Germinal center (tissue), 1 donor: Measurements from ENCODE around the gene LSM14B.
A peak's percentile ranks its signal among the peaks of the same experiment; 100 is the strongest.
"Not testable (repeated sequence)": the region's sequence is repeated elsewhere in the genome, so short reads cannot be mapped to it uniquely, and the experiment has no call there.

Source experiments
- DNase-seq: peaks from one replicate; pipeline ENCODE4 v3.0.0; 2012; ENCODE audit warnings: mixed read lengths, low spot score

The LSM14B gene

DNA sequence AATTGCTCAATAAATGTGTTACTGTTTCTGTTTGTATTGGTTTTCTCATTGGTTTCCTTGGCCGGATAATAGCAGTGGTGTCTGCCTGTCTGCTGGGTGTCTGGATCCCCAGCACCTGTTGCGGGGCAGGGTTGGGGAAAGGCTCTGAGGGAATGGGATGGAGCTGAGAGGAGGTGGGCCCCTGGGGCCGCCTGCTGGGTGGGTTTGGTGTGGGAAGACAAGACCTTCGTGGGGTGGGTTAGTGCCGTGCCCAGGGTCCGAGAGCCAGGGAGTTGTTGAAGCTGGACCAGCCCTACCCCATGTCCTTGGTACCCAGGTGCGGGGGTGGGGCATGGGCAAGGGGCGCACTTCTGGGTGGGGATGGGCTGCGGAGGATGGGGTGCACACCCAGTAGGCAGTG lies 25.3 kb downstream of the LSM14B start:
- no peak for DNase-seq

- DNase-seq, result not testable (repeated sequence)
Measured at GRCh38 chr20:62148383-62148782, 26.1 kb downstream of the LSM14B start.

GRCh38 chr20:62148908-62149314 lies 26.6 kb downstream of the LSM14B start:
- DNase-seq, result no peak

DNA sequence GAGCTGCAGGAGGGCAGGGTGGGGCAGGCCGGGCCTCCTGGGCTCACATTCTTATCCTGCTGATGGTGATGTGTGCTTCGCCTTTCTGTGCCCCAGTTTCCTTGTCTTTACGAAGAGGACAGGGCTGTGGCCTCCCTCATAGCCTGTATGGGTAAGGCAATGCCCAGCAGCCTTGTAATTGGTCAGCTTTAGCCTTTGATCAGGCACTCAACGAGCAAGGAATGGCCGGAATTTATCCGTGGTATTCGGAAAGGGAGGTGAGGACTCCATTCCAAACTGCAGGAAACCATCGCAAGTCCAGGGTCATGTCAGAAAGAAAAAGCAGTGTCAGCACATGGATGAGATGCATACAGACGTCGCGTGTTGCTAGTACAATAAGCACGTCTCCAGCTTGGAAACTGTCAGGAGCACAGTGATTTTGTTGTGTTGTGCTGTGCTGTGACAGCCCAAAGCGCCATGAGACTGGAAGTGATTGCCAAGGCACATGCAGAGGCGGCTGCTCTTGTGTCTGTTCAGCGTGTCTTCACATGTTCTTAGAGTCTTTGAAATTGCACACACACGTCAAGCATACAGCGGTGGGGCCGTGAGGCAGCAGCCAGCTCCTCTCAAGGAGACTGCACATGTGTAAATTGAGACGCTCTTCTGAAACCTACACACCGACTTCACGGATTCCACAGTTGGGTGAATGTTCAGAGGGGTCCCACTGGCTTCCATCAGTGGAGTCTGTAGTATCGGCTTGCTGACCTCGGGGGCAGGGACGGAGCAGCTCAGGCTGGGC lies 27.4 kb downstream of the LSM14B start:
- no peak for DNase-seq

- no peak for DNase-seq
Measured at GRCh38 chr20:62150310-62150575, 28.0 kb downstream of the LSM14B start.

- DNase-seq, result no peak
Measured at GRCh38 chr20:62151225-62151624, 28.9 kb downstream of the LSM14B start.

DNA sequence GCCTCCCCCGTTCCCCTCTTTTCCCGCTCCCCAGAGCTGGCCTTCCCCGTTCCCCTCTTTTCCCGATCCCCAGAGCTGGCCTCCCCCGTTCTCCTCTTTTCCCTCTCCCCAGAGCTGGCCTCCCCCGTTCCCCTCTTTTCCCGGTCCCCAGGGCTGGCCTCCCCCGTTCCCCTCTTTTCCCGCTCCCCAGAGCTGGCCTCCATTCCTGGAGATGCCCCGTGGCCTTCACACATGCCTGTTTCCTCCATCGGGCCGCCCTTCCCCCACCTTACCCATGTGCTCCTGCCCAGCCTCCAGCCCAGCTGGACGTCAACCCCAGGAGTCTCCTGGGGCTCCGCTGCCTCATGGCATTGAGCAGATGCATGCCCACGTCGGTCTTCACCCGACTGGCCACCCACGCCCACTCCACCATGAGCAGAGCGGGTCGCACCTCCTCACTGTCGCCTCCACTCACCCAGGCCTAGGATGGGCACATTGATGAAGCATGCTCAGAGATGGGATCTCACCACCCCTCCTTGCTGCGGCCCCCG lies 29.6 kb downstream of the LSM14B start:
- DNase-seq, result no peak

- no peak for DNase-seq
Measured at GRCh38 chr20:62155428-62156253, 33.4 kb downstream of the LSM14B start.

DNA sequence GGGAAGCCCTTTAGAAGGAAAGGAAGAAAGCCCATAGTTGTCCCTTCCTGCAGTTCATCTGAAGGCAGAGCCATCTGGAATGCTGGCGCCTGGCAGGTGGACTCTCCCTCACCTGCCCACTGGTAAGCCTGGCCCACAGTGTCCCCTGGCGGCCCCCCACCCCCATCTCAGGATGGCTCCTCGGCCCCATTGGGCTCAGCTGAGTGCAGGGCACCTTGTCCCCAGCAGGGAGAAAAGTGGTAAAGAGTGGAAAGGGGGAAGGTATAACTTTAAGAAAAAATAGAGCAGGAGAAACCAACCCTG lies 33.9 kb downstream of the LSM14B start:
- DNase-seq, result no peak

DNA sequence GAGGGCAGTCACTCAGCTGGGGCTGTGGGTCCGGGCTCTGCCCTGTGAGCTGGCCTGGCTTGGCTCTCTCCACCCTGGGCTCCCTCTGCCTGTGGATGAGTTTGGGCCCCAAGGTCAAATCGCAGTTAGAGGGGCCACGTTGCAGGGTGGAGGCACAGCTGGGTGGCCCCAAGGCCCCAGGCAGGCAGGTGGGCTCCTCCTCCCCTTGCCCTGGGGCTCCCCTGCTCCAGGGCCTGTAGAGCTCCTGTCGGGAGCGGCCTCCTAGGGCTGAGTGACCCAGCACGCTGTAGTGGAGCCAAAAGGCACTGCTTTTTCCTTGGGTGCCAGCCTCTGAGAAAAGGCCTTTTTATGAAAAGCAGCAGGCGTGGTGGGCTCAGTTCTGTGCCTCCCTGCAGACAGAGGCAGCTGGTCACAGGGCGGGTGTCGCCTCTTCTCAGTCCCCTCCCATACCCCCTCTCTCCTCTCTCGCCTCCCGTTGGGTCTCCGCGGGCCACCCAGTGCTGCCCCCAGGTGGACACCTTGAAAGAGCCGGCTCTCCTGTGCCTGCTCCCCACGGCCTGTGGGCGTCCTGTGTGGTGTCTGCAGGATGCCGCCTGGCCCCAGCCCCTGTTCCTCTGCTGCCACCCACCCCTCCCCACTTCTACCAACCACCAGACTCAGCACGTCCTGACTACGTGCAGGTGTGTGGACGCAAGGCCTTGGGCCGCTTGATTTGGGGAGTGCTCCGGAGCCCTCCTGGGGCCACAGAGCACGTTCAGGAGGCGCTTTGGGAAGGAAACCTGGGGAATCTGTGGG lies 34.5 kb downstream of the LSM14B start:
- peak; percentile 81 for DNase-seq

DNA sequence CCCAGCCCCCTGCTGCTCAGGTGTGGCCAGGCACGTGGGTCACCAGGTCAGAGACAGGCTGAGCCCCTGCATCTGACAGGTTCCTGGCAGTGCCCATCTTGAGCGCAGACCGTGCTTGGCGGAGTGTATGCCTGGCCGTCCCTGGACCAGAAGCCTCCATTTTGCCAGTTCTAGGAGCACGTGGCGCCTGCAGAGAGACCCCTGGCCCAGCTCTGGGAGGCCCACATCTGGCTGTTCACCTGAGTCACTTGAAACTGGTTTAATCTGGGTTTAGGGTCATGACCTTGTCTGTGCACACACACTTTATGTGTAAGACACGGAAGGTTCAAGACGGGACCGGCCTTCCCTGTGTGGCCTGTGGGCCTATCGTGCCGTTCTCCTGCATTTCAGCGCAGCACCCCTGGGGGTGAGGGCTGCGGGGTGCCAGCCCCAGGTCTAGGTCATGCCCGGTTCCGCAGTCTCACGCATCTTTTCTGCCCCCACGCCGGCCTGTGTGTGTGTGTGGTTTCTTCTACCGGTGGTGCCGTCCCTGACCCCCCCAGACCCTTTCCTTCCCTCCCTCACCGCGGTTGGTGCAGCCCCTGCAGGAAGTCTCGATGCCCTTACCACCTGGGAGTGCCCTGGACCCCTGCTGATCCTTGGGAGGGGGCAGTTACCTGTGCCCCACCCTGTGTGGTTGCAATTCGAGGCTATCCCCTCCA lies 35.3 kb downstream of the LSM14B start:
- DNase-seq, result no peak

DNA sequence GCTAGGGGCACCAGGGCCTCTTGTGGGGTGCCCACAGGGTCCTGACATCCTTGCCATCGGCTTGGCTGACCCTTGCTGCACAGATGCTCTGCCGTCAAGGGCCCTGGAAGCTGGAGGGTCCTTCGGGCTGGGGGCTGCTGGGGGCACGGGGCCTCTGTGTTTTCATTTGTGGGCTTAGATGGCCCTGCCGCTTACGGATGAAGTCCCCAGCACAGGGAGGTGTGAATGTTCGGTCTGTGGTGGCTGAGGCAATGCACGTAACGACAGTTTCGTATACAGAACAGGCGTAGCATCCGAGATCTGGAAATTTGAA lies 35.8 kb downstream of the LSM14B start:
- DNase-seq, result no peak

GRCh38 chr20:62158541-62158940 lies 36.3 kb downstream of the LSM14B start:
- no peak for DNase-seq

- no peak for DNase-seq
Measured at GRCh38 chr20:62159052-62159451, 36.8 kb downstream of the LSM14B start.

GRCh38 chr20:62159839-62160238 lies 37.6 kb downstream of the LSM14B start:
- no peak for DNase-seq

GRCh38 chr20:62160253-62160652 lies 38.0 kb downstream of the LSM14B start:
- no peak for DNase-seq

DNA sequence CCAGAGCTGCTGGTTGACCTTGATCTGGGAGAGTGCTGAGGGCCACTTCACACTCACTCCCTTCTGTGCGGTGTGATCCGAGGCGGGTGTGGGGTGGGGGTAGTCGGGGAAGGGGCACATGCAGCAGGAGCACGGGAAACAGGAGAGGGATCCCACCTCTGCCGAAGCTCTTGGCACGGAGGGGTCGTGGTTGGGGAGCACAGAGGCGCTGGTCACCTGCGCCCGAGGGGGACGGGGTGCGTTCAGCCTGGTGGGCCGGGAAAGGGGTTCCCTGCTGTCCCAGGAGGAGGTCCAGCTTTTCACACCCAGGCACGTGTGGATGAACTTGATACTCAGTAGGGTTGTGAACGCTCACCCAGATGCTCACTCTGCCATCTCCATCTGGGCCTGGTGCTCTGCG lies 38.6 kb downstream of the LSM14B start:
- no peak for DNase-seq

- DNase-seq, result no peak
Measured at GRCh38 chr20:62161347-62161746, 39.1 kb downstream of the LSM14B start.

DNA sequence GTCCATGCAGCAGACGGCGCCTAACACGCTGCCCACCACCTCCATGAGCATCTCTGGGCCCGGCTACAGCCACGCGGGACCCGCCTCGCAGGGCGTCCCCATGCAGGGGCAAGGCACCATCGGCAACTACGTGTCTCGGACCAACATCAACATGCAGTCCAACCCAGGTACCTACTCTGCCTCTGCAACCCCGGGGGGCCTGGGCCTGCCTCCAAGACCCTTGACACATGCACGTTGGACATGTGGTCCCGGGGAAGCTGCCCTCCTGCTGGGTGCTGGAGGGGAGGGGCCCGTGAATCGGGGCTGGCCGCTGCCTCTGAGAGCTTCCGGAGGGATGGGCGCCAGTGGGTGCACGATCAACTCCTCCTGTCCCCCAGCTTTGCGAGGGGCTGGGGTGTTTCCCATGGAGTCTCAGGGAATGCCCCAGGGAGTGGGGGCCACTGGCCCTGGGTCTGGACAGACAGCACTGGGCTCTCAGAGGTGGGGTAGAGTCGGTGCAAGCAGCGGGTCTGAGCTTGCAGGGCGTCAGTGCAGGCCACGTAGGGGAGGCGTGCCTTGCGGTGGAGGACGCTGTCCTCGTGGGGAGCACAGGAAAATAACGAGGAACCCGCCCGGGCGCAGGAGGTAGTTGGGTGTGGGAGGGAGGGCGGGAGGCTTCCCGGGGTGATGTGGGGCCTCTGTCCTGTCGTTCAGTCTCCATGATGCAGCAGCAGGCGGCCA lies 40.6 kb downstream of the LSM14B start:
- DNase-seq, result no peak

- no peak for DNase-seq
Measured at GRCh38 chr20:62163485-62163865, 41.2 kb downstream of the LSM14B start.

DNA sequence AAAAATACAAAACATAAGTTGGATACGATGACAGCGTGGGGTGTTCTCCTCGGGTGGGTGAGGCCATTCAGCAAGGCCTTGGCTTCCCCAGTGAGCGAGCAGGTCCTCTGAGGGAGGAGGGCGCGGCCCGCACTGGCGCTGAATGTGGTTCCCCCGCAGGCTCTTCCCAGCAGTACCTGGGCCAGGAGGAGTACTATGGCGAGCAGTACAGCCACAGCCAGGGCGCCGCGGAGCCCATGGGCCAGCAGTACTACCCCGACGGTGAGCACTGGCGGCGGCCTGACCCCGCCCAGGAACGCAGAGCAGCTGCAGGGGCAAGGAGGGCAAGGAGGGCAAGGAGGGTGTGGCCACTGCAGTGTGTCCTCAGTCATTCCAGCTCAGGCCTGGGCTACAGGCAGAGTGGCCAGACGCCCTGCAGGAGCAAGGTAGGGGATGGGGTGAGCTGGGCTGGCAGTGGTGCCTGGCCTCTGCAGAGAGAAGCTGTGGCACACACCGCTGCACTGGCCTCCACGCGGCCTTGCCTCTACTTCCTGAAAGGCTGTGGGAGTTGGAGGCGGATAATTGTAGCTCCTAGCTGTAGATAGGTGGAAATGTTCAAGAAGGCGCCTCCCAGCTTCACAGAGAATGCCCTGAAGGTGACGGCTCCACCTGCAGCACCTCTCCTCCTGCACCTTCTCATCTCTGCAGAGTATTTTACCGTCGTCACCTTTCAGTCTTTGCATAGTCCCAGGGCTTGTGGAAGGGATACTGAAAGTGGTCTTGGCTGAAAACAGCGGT lies 41.9 kb downstream of the LSM14B start:
- DNase-seq, result no peak
